SK-MEL-5 (cell line): ENCODE data around the gene MRPS25. TPM values are rescaled to one million over a fixed set of nuclear protein-coding genes. Genes with fewer than 3 reads are reported as not detected.

ENCODE experiments used
- DNase-seq: peaks from one replicate; pipeline ENCODE4 v3.0.0-alpha.2; 2016; ENCODE audit warnings: low read depth, low spot score
- in situ Hi-C: cut with HindIII; loops from 2 replicates; pipeline ENCODE4 v1.10.0; 2016; ENCODE audit warnings: low sequenced_read_pairs, high pct_unique_total_duplicates, low pct_unique_long_range_greater_than_20kb
- total RNA-seq: library from RNA; depleted of rRNA; stranded (reverse); fragments of >200 nt; shearing (Covaris generic); gene quantifications from 2 replicates; pipeline ENCODE4 v1.2.3, GENCODE V29; 2014

Gene MRPS25
- total RNA-seq, 1 experiment from 2014 or later: 95.0 TPM

- DNase-seq: no peak
- in situ Hi-C loops: no loop called here
These were observed 26.5 kb upstream of the MRPS25 start for GRCh38 chr3:15091575-15091974.

DNA sequence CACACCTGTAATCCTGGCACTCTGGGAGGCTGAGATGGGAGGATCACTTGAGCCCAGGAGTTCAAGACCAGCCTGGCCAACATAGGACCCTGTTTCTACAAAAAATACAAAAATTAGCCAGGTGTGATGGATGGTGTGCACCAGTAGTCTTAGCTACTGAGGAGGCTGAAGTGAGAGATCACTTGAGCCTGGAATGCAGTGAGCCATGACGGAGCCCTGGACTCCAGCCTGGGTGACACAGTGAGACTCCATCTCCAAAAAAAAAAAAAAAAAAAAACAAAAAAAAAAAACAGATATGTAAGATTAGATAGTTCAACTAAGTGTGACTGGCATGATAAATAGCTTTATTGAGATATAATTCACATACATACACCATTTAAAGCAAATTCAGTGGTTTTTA, 24.1 kb upstream of the MRPS25 start:
- in situ Hi-C loops: no loop called here
- no peak for DNase-seq

DNA sequence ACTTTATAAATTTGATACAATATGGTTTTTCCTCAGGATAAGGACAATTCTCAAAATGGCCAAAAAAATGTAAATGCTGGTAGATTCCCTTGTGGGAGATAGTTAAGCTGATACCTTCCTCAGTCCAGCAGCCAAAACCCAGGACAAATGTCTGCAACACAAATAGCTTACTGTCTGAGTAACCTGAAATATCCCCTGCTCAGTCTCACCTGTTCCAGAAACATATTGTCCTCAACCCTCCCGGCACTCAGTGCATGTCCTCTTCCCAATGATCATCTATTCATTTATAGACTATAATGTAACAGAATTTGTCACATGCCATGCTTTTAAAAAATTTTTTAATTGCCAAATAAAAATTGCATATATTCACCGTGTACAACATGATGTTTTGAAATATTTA, 21.6 kb upstream of the MRPS25 start:
- in situ Hi-C loops: no loop called here
- no peak for DNase-seq

DNA sequence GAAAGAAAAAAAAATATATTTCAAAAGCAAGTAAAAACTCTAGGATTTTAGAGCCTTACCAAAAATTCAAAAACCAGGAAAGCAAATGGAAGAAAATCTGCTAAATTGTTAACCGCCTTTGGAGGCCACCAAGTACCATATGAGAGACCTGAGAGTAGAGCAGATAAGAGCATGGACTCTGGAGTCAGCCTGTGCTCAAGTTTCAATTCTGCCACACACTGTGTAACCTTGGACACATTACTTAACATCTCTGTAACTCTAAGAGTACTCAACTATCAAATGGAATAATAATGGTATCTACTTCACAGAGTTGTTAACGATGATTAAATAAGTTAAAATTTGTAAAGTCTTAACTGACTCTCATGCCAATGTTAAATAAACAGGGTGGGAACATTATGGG, 21.1 kb upstream of the MRPS25 start:
- no peak for DNase-seq
- in situ Hi-C loops: no loop called here

DNA sequence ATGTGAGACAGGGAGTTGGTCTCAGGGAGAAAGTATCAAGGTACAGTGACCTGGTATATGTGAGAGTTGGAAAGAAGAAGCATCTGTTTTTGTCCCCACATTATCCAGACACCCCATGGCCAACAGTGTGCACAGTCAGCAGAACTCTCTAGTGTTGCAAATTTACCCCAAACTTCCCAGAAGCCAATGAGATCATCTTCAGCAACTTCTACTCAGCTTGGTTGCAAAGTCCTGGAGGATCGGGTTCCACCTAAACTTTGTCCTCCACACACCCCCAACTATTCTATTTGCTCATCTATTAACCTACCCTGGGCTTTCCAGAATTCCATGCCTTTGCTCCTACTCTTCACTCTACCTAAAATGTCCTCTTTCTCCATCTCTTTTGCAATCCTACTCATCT, 18.1 kb upstream of the MRPS25 start:
- in situ Hi-C loops: no loop called here
- no peak for DNase-seq

DNA sequence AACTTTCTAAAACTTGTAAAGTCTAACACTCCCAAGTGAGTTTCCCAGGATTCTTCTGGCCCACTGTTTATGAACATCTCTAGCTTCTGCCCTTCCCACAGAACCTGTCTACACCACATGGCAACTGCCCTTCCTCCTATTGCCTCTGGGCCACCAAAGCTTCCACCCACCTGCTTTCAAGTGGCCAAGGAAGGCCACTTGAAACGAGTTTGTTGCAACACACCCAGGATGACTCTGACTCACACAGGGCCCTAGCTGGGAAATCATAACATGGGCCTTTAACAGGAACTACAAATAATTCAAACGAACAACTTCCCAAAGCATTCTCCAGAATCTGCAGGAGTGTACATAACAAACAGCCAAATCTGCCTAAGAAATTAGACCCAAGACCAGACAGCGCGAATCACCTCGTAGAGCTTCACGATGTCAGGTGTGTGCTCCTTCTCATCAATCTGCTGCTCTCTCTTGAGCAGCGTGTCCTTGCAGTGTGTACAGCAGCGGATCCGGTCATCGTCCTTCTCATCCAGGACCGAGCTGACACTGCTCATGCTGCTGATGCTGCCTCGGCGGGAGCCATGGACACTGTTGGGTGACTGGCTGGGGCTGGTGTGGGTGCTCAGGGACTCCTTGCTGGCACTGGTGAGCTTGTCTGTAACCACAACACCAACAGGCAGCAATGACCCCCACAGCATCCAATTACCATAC, 17.0 kb upstream of the MRPS25 start:
- in situ Hi-C loops: no loop called here
- no peak for DNase-seq

- in situ Hi-C loops: no loop called here
These were observed 14.0 kb upstream of the MRPS25 start for GRCh38 chr3:15079091-15079490.

GRCh38 chr3:15074500-15074899, 9.4 kb upstream of the MRPS25 start:
- DNase-seq: no peak
- in situ Hi-C loops: no loop called here

More at GRCh38 chr3:15079091-15079490, 14.0 kb upstream of the MRPS25 start:
- no peak for DNase-seq

- DNase-seq: no peak
- in situ Hi-C loops: no loop called here
These were observed 6.6 kb upstream of the MRPS25 start for GRCh38 chr3:15071699-15072098.

GRCh38 chr3:15069441-15069840, 4.3 kb upstream of the MRPS25 start:
- DNase-seq: no peak
- in situ Hi-C loops: no loop called here

- in situ Hi-C loops: no loop called here
- DNase-seq: no peak
These were observed 1.4 kb upstream of the MRPS25 start for GRCh38 chr3:15066467-15066866.

- in situ Hi-C loops: no loop called here
- no peak for DNase-seq
These were observed 464 bp upstream of the MRPS25 start for GRCh38 chr3:15065550-15066007.

DNA sequence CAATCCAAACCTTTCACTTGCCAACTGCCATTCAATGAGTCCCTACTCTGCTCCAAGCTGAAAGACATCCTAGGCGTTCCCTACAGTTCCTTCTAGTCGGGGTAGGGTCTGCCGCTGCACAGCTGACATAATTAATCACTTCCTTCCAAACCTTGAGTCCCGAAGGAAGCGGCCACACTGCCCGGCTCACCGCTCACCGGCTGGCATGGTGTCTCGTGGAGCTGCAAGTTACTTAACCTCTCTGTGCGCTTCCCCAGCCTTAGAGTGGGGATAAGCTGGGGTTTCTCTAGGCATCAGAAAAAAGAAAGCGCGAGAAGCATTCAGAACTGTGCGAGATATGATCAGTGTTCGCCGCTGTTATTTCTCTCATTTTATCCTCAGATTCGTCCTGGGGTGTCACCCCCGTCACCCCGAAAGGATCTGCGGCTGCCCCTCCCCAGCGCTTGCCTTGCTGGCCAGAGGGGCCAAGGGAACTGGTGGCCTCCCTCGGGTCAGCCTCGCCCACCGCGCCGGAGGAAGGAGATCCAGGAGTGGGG, 748 bp downstream of the MRPS25 start:
- in situ Hi-C loops: no loop called here
- no peak for DNase-seq

DNA sequence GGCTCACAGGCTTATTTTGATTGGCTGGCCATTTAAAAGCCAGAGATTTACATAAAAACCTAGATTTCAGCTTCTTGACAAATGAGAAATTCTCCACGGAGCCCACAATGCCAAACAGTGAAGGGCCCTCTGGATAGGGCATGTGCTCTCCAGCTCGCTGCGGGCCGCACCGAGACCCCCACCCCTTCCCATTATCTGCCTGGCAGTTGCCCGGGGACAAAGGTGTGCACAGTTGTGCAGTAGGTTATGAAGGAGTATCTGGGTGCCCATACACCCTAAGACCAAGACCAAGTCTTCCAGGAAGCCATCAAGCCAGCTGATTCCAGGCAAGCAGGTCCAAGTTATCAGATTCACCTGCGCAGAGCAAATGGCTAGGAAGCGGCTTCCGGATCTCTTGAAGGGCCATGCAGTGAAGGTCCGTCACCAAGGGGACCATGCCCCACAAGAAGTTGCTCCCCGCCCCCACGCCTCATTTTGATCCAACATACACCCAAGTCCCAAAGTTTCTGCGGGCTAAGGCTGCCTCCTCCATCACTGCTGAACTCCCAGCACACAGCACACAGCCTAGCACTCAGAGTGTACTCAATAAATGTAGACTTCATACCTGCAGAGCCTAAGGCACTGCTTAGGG, 1.3 kb downstream of the MRPS25 start:
- in situ Hi-C loops: no loop called here
- no peak for DNase-seq

DNA sequence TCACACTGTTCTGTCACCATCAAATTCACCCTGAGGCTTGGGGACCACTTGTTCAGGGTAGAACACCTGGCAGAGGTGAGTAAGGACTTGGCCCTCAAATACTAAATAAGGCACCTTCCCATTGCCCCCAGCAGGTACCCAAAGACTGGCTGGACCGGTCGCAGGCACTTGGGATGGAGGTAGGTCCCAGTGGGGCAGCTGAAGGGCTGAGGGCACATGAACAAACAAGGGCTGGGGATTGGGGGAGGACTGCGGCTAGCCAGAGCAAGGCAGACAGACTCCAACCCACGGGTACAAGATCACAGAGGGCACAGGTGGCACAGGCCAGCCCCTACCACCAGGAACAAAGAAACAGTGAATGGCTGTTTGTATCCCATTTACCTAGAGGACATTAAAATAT, 1.9 kb downstream of the MRPS25 start:
- no peak for DNase-seq
- in situ Hi-C loops: no loop called here

DNA sequence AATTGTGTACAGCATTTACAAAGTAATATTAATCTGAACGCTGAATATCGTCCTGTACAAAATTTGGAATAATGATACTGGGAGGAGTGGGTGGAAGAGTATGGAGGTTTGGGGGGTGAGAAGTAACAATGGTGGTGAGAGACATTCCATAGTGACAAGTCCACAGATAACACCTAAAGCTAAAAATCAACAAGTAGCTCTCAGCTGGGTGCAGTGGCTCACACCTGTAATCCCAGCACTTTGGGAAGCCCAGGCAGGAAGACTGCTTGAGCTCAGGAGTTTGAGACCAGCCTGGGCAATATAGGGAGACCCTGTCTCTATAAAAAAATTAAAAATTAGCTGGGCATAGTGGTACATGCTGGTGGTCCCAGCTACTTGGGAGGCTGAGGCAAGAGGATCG, 5.1 kb downstream of the MRPS25 start:
- no peak for DNase-seq
- in situ Hi-C loops: no loop called here

GRCh38 chr3:15056676-15057404, 8.3 kb downstream of the MRPS25 start:
- in situ Hi-C loops: no loop called here

GRCh38 chr3:15055019-15055557, 10.0 kb downstream of the MRPS25 start:
- DNase-seq: no peak
- in situ Hi-C loops: no loop called here

More at GRCh38 chr3:15056676-15057404, 8.3 kb downstream of the MRPS25 start:
- no peak for DNase-seq
